H1 (cell line): ENCODE measurements around the gene TMEM38A. TPM values are rescaled to one million over a fixed set of nuclear protein-coding genes. Genes with fewer than 3 reads are reported as not detected.

Experiments used
- GABPA ChIP-seq: IDR thresholded peaks from 2 replicates; pipeline ENCODE4 v1.6.1; 2011; ENCODE audit warnings: mild to moderate bottlenecking, low read length, moderate library complexity, borderline replicate concordance; ENCODE audit not compliant: insufficient read depth
- YY1 ChIP-seq: IDR thresholded peaks from 2 replicates; pipeline ENCODE4 v1.6.1; 2011; ENCODE audit warnings: low read depth, mild to moderate bottlenecking, low read length
- polyA plus RNA-seq, 7 experiments: library from polyadenylated mRNA; depleted of rRNA in 3 of 7; stranded (reverse) in 5 of 7; unstranded in 2 of 7; fragments of >200 nt in 5 of 7; fragments of 200-250 nt in 2 of 7; gene quantifications; 1 replicate in 5 of 7; 2 replicates in 1 of 7; 4 replicates in 1 of 7; pipeline versions ENCODE4 v1.2.1 to v1.2.3, GENCODE V29; 2011 to 2013; ENCODE audit warnings: missing spikeins in 2 of 7, mixed read lengths in 2 of 7
- total RNA-seq: library from RNA; stranded (reverse); fragmentation: NEBNext Ultra II Directional; extraction: Animal tissue kit (Norgen Biotek cat#: 25700); gene quantifications from 2 replicates; pipeline ENCODE4 v1.2.1, GENCODE V29; 2021
- TF ChIP-seq, protein P1 (sequence below): fragments of 300-600 bp; sonication (generic); IDR thresholded peaks from 2 replicates; pipeline ENCODE4 v1.7.1; 2012; ENCODE audit warnings: low read length, moderate library complexity, mild to moderate bottlenecking, inconsistent platforms; ENCODE audit not compliant: insufficient replicate concordance

The TMEM38A gene
- total and polyA plus RNA-seq, 2 of the 8 experiments (the other 6 are each of a cell fraction or from before 2014, with no cell fraction given) = 8.9 to 9.2 TPM

DNA sequence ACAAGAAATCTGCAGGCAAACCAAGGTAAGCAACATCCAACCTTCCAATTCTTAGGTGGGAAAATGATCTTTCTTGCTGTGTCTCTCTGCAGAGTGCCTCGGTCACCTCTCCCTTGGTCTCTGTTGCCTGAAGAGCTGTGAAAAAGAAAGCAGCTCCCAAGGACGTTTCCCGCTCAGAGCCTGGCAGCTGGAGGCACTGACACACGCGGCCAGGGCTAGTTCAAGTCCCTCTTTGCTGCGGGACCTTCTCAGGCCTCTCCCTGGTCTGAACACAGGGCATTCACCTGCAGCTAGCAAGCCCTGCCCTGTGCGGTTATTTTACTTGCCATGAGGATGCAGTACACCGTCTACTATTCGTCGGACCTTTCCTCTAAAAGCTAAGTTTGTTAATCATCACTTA is 36.7 kb upstream of the TMEM38A start (continued):
- TF ChIP-seq, protein P1, sequence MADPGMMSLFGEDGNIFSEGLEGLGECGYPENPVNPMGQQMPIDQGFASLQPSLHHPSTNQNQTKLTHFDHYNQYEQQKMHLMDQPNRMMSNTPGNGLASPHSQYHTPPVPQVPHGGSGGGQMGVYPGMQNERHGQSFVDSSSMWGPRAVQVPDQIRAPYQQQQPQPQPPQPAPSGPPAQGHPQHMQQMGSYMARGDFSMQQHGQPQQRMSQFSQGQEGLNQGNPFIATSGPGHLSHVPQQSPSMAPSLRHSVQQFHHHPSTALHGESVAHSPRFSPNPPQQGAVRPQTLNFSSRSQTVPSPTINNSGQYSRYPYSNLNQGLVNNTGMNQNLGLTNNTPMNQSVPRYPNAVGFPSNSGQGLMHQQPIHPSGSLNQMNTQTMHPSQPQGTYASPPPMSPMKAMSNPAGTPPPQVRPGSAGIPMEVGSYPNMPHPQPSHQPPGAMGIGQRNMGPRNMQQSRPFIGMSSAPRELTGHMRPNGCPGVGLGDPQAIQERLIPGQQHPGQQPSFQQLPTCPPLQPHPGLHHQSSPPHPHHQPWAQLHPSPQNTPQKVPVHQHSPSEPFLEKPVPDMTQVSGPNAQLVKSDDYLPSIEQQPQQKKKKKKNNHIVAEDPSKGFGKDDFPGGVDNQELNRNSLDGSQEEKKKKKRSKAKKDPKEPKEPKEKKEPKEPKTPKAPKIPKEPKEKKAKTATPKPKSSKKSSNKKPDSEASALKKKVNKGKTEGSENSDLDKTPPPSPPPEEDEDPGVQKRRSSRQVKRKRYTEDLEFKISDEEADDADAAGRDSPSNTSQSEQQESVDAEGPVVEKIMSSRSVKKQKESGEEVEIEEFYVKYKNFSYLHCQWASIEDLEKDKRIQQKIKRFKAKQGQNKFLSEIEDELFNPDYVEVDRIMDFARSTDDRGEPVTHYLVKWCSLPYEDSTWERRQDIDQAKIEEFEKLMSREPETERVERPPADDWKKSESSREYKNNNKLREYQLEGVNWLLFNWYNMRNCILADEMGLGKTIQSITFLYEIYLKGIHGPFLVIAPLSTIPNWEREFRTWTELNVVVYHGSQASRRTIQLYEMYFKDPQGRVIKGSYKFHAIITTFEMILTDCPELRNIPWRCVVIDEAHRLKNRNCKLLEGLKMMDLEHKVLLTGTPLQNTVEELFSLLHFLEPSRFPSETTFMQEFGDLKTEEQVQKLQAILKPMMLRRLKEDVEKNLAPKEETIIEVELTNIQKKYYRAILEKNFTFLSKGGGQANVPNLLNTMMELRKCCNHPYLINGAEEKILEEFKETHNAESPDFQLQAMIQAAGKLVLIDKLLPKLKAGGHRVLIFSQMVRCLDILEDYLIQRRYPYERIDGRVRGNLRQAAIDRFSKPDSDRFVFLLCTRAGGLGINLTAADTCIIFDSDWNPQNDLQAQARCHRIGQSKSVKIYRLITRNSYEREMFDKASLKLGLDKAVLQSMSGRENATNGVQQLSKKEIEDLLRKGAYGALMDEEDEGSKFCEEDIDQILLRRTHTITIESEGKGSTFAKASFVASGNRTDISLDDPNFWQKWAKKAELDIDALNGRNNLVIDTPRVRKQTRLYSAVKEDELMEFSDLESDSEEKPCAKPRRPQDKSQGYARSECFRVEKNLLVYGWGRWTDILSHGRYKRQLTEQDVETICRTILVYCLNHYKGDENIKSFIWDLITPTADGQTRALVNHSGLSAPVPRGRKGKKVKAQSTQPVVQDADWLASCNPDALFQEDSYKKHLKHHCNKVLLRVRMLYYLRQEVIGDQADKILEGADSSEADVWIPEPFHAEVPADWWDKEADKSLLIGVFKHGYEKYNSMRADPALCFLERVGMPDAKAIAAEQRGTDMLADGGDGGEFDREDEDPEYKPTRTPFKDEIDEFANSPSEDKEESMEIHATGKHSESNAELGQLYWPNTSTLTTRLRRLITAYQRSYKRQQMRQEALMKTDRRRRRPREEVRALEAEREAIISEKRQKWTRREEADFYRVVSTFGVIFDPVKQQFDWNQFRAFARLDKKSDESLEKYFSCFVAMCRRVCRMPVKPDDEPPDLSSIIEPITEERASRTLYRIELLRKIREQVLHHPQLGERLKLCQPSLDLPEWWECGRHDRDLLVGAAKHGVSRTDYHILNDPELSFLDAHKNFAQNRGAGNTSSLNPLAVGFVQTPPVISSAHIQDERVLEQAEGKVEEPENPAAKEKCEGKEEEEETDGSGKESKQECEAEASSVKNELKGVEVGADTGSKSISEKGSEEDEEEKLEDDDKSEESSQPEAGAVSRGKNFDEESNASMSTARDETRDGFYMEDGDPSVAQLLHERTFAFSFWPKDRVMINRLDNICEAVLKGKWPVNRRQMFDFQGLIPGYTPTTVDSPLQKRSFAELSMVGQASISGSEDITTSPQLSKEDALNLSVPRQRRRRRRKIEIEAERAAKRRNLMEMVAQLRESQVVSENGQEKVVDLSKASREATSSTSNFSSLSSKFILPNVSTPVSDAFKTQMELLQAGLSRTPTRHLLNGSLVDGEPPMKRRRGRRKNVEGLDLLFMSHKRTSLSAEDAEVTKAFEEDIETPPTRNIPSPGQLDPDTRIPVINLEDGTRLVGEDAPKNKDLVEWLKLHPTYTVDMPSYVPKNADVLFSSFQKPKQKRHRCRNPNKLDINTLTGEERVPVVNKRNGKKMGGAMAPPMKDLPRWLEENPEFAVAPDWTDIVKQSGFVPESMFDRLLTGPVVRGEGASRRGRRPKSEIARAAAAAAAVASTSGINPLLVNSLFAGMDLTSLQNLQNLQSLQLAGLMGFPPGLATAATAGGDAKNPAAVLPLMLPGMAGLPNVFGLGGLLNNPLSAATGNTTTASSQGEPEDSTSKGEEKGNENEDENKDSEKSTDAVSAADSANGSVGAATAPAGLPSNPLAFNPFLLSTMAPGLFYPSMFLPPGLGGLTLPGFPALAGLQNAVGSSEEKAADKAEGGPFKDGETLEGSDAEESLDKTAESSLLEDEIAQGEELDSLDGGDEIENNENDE = no peak
- TF ChIP-seq GABPA = no peak
- TF ChIP-seq YY1 = no peak
